HG02571 (cell line): ENCODE measurements around the gene PDXP.
A peak's percentile ranks its signal among the peaks of the same experiment; 100 is the strongest.

ENCODE experiments used
- ATAC-seq: cut with Tn5 transposase; IDR thresholded peaks from one replicate; pipeline ENCODE4 v1.9.1; 2021; ENCODE audit warnings: mild to moderate bottlenecking, moderate library complexity; ENCODE audit not compliant: unreplicated experiment

PDXP gene

DNA sequence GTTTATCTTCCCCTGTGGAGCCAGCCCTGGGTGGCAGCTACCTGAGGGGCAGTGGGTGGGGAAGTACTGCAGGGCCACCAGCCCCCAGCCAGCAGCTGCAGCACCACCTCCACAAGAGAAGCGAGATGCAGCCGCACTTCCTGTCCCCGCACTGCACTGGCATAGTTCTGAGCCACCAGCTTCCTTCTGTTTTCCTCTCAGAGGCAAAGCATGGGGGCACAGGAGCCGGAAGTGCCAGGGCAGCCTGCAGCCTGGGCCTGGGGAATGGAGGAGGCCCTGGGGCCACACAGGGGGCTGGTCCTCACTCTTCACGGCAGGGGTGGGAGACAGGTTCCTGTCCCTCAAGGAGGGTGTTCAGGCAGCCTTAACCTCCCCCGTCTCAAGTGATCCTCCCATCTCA, 31.0 kb upstream of the PDXP start:
- ATAC-seq = no peak

GRCh38 chr22:37628830-37629229, 29.7 kb upstream of the PDXP start:
- ATAC-seq = no peak

DNA sequence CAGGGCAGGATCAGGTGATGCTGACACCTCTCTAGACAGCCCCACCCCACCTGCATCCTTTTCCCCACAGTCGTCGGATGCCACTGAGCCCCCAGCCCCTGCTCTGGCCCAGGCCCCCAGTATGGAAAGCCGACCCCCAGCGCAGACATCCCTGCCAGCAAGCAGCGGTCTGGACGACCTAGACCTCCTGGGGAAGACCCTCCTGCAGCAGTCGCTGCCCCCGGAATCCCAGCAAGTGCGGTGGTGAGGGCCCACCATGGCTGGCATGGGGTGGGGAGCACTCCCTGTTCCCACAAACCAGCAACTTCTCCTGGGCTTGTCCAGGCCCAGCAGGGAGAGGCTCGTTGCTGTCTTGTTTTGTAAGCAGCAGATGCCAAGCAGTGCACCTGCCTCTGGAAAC, 28.6 kb upstream of the PDXP start:
- no peak for ATAC-seq

DNA sequence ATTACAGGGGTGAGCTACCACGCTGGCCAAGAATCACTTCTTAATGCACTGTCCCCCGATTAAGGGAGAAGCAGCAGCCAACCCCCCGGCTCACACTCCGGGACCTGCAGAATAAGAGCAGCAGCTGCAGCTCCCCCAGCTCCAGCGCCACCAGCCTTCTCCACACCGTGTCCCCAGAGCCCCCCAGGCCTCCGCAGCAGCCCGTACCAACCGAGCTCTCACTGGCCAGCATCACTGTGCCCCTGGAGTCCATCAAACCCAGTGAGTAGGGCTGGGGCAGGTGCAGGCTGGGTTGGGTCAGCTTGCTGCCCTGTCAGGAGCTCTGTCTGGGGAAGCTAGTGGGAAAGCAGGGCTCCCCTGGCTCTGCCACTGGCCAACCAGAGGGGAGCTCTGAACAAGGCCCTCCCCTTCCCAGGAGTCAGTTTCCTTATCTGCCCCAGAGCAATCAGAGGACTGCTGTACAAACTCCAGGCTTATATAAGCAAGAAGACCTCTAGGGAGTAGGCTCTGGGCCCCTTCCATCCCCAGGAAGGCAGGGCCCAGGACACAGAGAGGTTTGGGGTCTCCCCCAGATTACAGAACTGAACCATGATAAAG, 27.6 kb upstream of the PDXP start:
- no peak for ATAC-seq

DNA sequence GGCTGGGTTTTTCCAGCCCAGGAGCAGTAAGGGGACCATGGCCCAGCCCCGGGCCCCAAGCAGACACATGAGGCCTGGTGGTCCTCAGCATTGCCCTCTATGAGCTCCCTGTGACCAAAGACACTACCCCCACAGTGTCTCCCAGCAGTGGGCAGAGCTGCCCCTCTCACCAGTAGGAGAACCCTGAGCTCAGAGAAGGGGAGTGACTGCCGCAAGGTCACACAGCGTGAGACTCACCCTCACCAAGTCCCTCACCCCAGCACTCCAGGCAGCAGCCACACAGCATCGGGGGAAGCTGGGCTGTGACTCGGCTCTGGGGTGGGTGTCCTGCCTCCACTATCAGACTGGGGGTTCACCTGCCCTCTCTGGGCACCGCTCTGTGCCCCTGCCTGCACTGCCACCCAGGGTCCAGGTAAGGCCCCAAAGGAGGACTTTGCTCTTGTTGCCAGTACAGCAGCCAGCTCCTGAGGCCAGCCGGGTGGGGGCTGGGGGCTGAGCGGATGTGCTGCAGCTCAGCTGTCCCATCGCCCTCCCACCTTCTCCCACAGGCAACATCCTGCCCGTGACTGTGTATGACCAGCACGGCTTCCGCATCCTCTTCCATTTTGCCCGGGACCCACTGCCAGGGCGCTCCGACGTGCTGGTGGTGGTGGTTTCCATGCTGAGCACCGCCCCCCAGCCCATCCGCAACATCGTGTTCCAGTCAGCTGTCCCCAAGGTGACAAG, 26.9 kb upstream of the PDXP start:
- no peak for ATAC-seq

GRCh38 chr22:37632174-37633088, 26.1 kb upstream of the PDXP start:
- no peak for ATAC-seq

- ATAC-seq = peak; percentile 53
Measured at GRCh38 chr22:37633089-37633624, 25.4 kb upstream of the PDXP start.

DNA sequence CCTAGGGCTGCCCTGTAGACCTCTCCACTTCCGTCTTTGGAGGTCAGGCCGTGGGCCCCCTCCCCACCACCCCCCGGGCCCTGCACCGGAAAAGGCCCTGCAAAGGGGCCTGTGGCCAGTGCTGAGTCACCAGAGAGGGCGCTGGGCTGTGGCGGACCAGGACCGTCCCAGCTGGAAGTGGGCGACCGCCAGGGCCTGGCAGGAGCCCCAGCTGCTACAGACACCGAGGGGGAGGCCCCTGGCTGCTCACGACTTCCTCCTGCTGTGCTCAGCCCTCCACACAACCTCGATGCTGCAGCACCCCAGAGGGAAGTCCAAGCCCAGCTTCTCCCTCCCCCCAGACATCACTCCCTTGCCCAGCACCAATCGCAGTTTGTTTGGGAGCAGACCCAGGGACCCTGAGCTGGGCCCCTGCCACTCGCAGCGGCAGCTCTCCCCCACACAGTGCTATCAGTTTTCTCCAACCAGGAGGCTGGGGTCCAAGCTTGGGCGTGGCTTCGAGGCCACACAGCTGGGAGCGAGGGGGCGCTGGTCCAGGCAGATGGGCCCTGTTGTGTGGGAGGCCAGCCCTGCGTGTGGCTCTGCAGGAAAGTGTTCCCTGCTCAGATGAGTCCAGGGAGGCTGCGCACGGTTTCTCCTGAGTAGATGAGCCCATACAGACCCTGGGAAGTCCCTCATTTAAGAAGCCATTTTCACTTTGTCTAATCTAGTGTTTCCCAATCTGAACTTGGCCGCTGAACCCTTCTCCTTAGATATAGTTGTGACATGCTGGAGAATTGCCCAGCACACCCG, 24.7 kb upstream of the PDXP start:
- peak; percentile 48 for ATAC-seq

- ATAC-seq = no peak
Measured at GRCh38 chr22:37634417-37634924, 24.1 kb upstream of the PDXP start.

DNA sequence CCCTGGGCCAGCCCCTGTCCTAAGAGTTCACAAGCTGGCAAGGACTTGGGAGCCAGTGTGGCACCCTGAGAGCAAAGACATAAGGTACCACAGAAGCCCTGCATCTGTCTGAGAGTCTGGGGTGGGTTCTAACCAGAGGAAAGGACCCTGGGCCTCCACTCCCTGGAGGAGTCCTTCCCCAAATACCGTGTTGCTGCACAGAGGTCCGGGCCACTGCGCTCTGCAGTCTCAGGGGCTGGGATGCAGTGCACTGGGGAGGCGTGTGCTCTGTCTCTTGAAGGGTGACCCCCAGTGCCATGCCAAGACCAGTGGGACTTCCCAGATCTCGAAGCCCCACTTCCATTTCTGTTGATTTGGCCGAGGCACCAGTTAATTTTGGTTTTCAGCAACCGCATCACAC, 23.4 kb upstream of the PDXP start:
- no peak for ATAC-seq

DNA sequence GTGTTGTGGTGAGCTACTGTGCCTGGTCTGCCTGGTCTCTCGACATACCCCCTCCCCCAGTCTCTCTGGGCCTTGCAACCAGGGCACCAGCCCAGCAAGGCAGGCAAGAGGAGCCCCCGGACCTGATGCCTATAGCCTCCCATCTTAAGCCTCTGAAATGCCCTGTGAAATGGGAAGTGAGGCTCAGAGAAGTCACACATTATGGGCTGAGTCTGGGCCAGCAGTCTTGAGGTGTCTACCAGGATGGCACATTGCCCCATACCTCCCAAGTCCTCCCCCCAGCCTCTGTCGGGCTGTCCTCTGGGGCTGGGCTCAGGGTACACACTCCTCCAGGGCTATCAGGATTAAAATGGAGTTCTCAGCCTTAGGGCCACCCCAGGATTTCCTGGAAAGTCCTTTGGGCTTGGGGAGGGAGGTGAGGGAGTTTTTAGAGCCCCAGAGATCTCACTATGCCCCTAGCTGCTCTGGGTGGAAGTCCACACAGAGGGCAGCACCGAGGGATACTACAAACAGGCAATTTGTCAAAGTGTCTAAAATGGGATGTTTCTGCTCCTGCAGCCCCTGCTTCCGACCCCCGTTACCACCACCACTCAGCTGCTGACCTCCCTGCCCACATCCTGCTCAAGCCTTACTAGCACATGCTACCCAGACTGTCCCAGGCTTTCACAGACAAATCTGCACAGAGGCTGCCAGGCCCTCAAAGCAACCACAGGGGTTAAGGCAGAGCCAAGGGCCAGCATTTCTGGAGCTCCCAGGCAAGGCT, 22.2 kb upstream of the PDXP start:
- ATAC-seq = no peak

- no peak for ATAC-seq
Measured at GRCh38 chr22:37636949-37637273, 21.6 kb upstream of the PDXP start.

GRCh38 chr22:37638391-37639069, 20.0 kb upstream of the PDXP start:
- no peak for ATAC-seq

DNA sequence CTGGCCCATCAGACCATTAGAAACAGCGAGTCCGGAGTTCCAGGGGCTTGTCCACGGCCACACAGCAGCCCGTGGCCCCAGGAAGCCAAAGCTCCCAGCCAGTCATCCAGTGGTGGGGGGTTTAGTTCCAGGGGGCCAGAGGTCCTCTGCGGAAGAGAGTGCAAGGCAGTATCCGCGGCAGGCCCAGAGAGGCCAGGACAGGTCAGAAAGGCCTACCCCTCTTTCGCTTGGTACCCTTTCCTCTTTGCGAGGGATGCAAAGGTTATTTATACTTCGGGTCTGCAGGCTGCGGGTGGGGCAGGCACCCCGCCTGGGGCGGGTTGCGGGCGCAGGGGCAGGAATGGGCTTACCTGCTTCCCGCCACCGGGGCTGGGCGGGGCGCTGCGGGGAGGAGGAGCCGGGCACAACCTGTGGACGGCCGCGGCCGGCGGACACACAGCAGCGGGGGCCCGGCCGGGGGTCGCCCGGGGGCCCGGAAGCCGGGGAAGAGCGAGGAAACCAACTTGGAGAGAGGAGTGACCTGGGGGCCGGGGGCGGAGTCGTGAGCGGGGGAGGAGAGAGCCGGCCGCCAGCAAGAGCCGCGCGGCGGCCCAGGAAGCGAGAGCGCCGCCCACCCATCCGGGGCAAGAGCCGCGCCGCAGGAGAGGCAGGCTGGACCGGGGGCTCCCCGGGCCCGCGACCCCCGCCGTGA, 19.3 kb upstream of the PDXP start, which contains the start of gene SH3BP1:
Gene SH3BP1, plus strand, starts transcription at position 600 of the 691 bp plus-strand sequence. CDS start 119 bp downstream, outside the sequence.
- no peak for ATAC-seq

DNA sequence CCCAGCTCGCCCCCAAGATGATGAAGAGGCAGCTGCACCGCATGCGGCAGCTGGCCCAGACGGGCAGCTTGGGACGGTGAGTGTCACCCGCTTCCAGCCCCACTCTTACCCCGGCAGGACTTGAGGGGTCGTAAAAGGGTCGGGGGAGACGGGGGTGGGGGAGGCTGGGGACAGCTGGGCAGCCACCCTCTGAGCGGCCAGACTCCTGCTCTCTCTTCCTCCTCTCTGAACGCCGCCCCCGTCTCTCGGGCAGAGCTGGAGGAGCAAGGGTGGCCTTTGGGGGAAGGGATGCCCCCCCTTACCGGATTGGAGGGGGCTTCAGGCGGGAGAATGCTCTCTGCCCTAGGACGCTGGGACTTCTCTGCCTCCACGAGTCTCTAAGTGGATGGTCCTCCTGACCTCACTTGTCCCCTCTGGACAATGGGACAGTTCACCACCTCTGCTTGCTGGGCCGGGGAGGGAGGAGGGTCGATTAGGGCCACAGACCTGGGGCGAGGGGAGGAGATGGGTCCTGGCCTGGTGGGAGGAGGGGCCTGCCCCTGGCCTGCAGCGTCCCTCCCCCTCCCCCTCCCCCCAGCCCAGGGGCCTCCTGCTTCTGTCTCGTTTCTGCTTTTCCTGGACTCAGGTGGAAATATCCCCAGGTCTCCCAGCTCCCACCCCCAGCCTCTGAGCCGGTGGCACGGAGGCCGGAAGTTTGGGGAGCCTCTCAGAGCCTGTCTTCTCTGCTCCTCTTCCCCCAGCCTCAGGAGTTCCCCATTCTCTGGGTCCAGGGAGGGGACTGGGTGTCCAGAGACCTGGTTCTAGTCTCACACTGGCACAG, 18.5 kb upstream of the PDXP start:
- ATAC-seq = no peak

- ATAC-seq = no peak
Measured at GRCh38 chr22:37640591-37641560, 17.6 kb upstream of the PDXP start.

GRCh38 chr22:37641561-37641949, 17.0 kb upstream of the PDXP start:
- no peak for ATAC-seq
